HepG2 (cell line): ENCODE data around the gene SLC25A19. TPM values are rescaled to one million over a fixed set of nuclear protein-coding genes. Genes with fewer than 3 reads are reported as not detected.

ENCODE experiments used
- ATF1 ChIP-seq: IDR thresholded peaks from 2 replicates; pipeline ENCODE4 v1.6.1; 2016; ENCODE audit warnings: mild to moderate bottlenecking, control low read depth
- CBX5 ChIP-seq: sonication (generic); formaldehyde crosslinking; IDR thresholded peaks from 2 replicates; pipeline ENCODE4 v1.4.0; 2020; ENCODE audit warnings: missing genetic modification reagents, borderline replicate concordance
- CHD4 ChIP-seq: fragments of 200-600 bp; sonication (generic); IDR thresholded peaks from 2 replicates; pipeline ENCODE4 v1.7.0; 2017; ENCODE audit warnings: mild to moderate bottlenecking, low read length, borderline replicate concordance
- CSRNP1 ChIP-seq: sonication (generic); formaldehyde crosslinking; IDR thresholded peaks from 2 replicates; pipeline ENCODE4 v1.8.1; 2023; ENCODE audit warnings: mild to moderate bottlenecking, missing genetic modification reagents
- EEA1 ChIP-seq: sonication (generic); formaldehyde crosslinking; IDR thresholded peaks from 2 replicates; pipeline ENCODE4 v1.5.1; 2020; ENCODE audit warnings: mild to moderate bottlenecking, missing genetic modification reagents, borderline replicate concordance
- FLYWCH1 ChIP-seq: sonication (generic); formaldehyde crosslinking; IDR thresholded peaks from 2 replicates; pipeline ENCODE4 v1.8.1; 2023; ENCODE audit warnings: mild to moderate bottlenecking, missing genetic modification reagents
- FOXJ3 ChIP-seq: sonication (generic); formaldehyde crosslinking; IDR thresholded peaks from 2 replicates; pipeline ENCODE4 v1.4.0; 2020; ENCODE audit warnings: missing genetic modification reagents, mild to moderate bottlenecking, borderline replicate concordance
- IKZF5 ChIP-seq: IDR thresholded peaks from 2 replicates; pipeline ENCODE4 v1.6.1; 2018; ENCODE audit warnings: missing genetic modification reagents, mild to moderate bottlenecking, missing compliant biosample characterization
- SALL1 ChIP-seq: sonication (generic); formaldehyde crosslinking; IDR thresholded peaks from 2 replicates; pipeline ENCODE4 v1.8.0; 2022; ENCODE audit warnings: mild to moderate bottlenecking, missing genetic modification reagents
- SMARCC2 ChIP-seq: fragments of 450-650 bp; IDR thresholded peaks from 2 replicates; pipeline ENCODE4 v1.6.1; 2017; ENCODE audit warnings: antibody characterized with exemption, mild to moderate bottlenecking
- STAT6 ChIP-seq: sonication (generic); formaldehyde crosslinking; IDR thresholded peaks from 2 replicates; pipeline ENCODE4 v1.4.0; 2020; ENCODE audit warnings: missing genetic modification reagents, mild to moderate bottlenecking, borderline replicate concordance
- TARDBP ChIP-seq: sonication (generic); formaldehyde crosslinking; IDR thresholded peaks from 2 replicates; pipeline ENCODE4 v1.8.0; 2022; ENCODE audit warnings: mild to moderate bottlenecking, missing genetic modification reagents
- ZNF543 ChIP-seq: sonication (generic); formaldehyde crosslinking; IDR thresholded peaks from 2 replicates; pipeline ENCODE4 v1.4.0; 2020; ENCODE audit warnings: mild to moderate bottlenecking, missing genetic modification reagents
- ZNF556 ChIP-seq: sonication (generic); formaldehyde crosslinking; IDR thresholded peaks from 2 replicates; pipeline ENCODE4 v1.4.0; 2020; ENCODE audit warnings: mild to moderate bottlenecking, missing genetic modification reagents, borderline replicate concordance
- ZNF564 ChIP-seq: sonication (generic); formaldehyde crosslinking; IDR thresholded peaks from 2 replicates; pipeline ENCODE4 v1.8.1; 2023; ENCODE audit warnings: mild to moderate bottlenecking, missing genetic modification reagents
- ZNF781 ChIP-seq: sonication (generic); formaldehyde crosslinking; IDR thresholded peaks from 2 replicates; pipeline ENCODE4 v1.5.1; 2020; ENCODE audit warnings: borderline replicate concordance, mild to moderate bottlenecking, missing genetic modification reagents; ENCODE audit errors: not compliant biosample characterization
- ZNF883 ChIP-seq: sonication (generic); formaldehyde crosslinking; IDR thresholded peaks from 2 replicates; pipeline ENCODE4 v1.5.1; 2020; ENCODE audit warnings: mild to moderate bottlenecking, missing genetic modification reagents; ENCODE audit errors: not compliant biosample characterization
- polyA plus RNA-seq, 8 experiments: library from polyadenylated mRNA; depleted of rRNA in 3 of 8; stranded (reverse) in 7 of 8; unstranded in 1 of 8; fragments of >200 nt; fragmentation: Illumina TruSeq in 4 of 8; extraction: Trizol in 4 of 8; gene quantifications; 2 replicates each; pipeline versions ENCODE4 v1.2.1 to v1.2.3, GENCODE V29; 2011 to 2016; ENCODE audit warnings: low read depth in 4 of 8, missing spikeins in 1 of 8, mixed read lengths in 1 of 8; ENCODE audit not compliant: insufficient read depth in 1 of 8
- total RNA-seq, 5 experiments: library from RNA; depleted of rRNA; stranded (reverse); fragments of >200 nt; fragmentation: Illumina TruSeq; extraction: Trizol; gene quantifications; 2 replicates each; pipeline ENCODE4 v1.2.3, GENCODE V29; 2016; ENCODE audit warnings: low read depth in 1 of 5
- TF ChIP-seq, protein P1 (sequence below): sonication (generic); formaldehyde crosslinking; IDR thresholded peaks from 2 replicates; pipeline ENCODE4 v1.4.0; 2020; ENCODE audit warnings: mild to moderate bottlenecking, low read depth, missing genetic modification reagents

The SLC25A19 gene
- total and polyA plus RNA-seq, 2 of the 13 experiments (the other 11 are each of a cell fraction or from before 2014, with no cell fraction given), result 24.4 to 41.4 TPM

GRCh38 chr17:75289115-75289831, at the start of gene SLC25A19 (continued):
- TF ChIP-seq ZNF883 (CRISPR knock-in tag) (peak; percentile 48), ATF1 (CRISPR knock-in tag) (peak; percentile 82), ZNF543 (CRISPR knock-in tag) (peak; percentile 60), FOXJ3 (CRISPR knock-in tag) (peak; percentile 45; the same call in 1 of the 2 replicates), ZNF556 (CRISPR knock-in tag) (peak; percentile 82), IKZF5 (peak; percentile 94), TARDBP (CRISPR knock-in tag) (peak; percentile 96), ZNF781 (peak; percentile 68), CSRNP1 (CRISPR knock-in tag) (peak; percentile 94), CBX5 (CRISPR knock-in tag) (peak; percentile 83; the same call in 1 of the 2 replicates), SALL1 (CRISPR knock-in tag) (peak; percentile 91; the same call in 1 of the 2 replicates), SMARCC2 (no peak), STAT6 (CRISPR knock-in tag) (peak; percentile 93; the same call in 1 of the 2 replicates), ZNF564 (CRISPR knock-in tag) (peak; percentile 79; the same call in 1 of the 2 replicates), CHD4 (no peak), EEA1 (CRISPR knock-in tag) (0 out of 2 replicates have a peak, but pooled peaks have one; percentile 79), FLYWCH1 (CRISPR knock-in tag) (no peak)
- TF ChIP-seq, protein P1, sequence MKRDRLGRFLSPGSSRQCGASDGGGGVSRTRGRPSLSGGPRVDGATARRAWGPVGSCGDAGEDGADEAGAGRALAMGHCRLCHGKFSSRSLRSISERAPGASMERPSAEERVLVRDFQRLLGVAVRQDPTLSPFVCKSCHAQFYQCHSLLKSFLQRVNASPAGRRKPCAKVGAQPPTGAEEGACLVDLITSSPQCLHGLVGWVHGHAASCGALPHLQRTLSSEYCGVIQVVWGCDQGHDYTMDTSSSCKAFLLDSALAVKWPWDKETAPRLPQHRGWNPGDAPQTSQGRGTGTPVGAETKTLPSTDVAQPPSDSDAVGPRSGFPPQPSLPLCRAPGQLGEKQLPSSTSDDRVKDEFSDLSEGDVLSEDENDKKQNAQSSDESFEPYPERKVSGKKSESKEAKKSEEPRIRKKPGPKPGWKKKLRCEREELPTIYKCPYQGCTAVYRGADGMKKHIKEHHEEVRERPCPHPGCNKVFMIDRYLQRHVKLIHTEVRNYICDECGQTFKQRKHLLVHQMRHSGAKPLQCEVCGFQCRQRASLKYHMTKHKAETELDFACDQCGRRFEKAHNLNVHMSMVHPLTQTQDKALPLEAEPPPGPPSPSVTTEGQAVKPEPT (CRISPR knock-in tag), result peak; percentile 72; the same call in 1 of the 2 replicates
